ENCODE results near the gene LSM3.

LSM3 gene

DNA sequence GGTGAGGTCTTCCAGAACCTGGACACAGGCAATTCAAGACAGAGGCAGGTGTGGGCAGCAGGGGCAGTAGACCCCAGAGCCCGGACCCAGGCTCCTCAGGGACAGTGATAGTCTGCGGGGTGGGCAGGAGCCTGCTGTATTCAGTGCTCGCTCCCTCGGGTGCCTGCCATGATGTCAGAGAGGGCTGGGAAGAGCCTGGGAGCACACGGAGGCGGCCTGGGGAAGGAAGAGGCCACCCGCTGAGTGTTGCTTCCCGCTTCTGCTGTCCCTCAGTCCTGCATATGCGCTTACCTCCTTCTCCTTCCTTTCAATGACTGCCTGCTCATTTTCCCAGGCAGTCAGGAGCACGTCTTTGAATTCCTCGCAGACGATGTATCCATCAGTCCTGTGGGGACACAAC is 31.0 kb upstream of the LSM3 start:
- Histone ChIP-seq H3K9ac (ENCODE audit: low read depth, low read length) (no peak overlapping the region), H3K36me3 (ENCODE audit: insufficient read depth, low read length) (peaks cover 16% of the 10 kb centered on the region; the same call in 1 of the 2 replicates), H3K9me3 (ENCODE audit: control insufficient read depth, insufficient read depth, low read length) (no peaks in the 10 kb centered on the region), H3K4me1 (ENCODE audit: insufficient read depth, low read length) (peaks cover 31% of the 10 kb centered on the region)

DNA sequence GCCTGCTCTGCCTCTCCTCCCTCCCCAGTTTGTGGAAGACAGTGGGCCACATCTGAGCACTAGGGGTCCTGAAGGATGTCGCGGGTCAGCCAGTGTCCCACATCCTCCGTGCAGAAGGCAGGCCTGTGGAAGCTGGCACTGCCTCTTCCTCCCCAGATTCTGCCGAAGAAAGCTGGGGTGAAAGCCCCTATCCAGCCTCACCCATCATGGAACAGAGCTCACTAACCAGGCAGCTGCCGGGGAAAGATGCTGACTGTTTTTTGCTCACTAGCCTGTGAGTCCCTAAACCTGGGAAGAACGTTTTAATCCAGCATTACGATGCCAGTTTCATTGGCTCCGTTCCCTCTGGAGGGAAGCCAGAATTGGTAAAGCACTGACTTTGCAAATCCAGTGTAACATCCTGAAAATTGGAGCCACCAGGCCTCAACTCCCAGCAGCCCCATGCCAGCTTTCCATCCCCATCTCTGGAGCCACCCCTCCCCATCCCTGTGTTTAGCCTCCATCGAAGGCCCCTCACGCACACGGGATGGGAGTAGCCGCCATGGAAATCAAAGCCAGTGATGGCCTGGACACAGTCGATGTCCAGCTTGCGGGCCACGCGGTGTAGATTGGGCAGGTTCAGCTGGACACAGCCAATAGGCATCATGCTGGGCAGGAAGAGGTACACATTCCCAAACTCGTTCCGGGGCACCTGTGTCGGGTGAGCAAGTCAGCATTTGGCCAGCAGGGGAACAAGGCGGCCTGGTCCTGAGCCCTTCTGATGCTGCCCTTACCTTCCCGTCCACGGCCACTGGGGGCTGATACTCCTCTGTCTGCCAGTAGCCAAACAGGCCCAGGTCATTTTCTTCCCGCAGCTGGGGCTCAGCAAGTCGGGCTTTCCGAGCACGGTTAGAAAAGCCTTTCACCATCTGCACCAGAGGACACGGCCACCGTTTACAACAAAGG is 30.3 kb upstream of the LSM3 start:
- Histone ChIP-seq H3K4me1 (ENCODE audit: insufficient read depth, low read length) (peaks cover 25% of the 10 kb centered on the region), H3K9ac (ENCODE audit: low read depth, low read length) (no peak overlapping the region), H3K36me3 (ENCODE audit: insufficient read depth, low read length) (peaks cover 16% of the 10 kb centered on the region; the same call in 1 of the 2 replicates), H3K9me3 (ENCODE audit: control insufficient read depth, insufficient read depth, low read length) (no peaks in the 10 kb centered on the region)

DNA sequence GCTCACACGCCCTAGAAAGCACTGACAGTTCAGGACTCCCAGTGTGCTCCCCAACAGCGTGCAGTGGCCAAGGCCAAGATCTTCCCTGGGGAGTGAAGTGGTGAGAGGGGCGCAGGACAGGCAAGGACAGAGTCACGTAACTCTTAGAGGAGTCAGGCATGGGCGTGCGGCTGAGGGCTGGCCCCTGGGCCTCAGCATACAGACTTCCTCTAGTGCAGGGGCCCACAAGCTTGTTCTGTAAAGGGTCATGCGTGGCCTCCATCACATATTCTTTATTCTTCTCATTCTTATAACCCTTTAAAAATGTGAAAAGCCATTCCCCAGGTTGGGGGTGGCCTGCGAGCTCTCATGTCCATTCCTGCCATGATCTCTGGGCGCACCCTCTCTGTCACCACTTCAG is 28.5 kb upstream of the LSM3 start:
- Histone ChIP-seq H3K4me1 (ENCODE audit: insufficient read depth, low read length) (peaks cover 12% of the 10 kb centered on the region; the same call in 1 of the 2 replicates), H3K36me3 (ENCODE audit: insufficient read depth, low read length) (peaks cover 21% of the 10 kb centered on the region), H3K9ac (ENCODE audit: low read depth, low read length) (no peak overlapping the region), H3K9me3 (ENCODE audit: control insufficient read depth, insufficient read depth, low read length) (no peaks in the 10 kb centered on the region)

DNA sequence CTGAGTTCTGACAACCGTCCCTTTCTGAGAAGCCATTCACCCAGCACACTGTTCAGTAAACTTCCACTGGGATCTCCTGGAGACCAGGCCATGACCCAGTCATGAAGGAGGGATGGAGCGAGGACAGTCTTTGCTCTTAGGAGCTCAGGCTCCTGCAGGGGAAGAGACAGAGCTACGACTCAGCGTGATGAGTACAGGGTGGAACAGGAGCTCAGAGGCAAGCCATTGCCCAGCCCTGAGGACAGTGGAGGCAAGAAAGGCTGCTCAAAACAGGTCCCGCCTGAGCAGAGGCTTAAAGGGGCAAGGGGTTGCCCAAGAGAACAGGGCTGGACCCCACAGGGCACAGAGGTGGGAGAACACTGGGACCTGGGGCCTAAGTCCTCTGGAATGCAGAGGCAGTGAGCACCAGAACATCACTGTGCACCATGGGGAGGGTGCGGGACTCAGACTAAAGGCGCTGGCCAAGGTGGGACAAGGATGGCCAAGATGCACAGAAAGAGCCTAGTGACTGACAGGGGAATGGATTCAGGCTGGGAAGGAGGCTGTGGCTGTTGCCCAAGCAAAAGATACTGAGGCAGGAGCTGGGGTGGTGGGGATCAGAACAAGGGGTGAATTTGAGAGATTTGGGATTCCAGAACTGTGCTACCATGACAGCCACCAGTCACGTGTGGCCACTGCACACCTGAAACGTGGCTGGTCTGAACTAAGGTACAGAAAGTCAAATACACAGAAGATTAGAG is 28.0 kb upstream of the LSM3 start:
- Histone ChIP-seq H3K9me3 (ENCODE audit: control insufficient read depth, insufficient read depth, low read length) (no peaks in the 10 kb centered on the region), H3K4me1 (ENCODE audit: insufficient read depth, low read length) (peaks cover 8% of the 10 kb centered on the region; the same call in 1 of the 2 replicates), H3K9ac (ENCODE audit: low read depth, low read length) (no peak overlapping the region), H3K36me3 (ENCODE audit: insufficient read depth, low read length) (peaks cover 18% of the 10 kb centered on the region)

DNA sequence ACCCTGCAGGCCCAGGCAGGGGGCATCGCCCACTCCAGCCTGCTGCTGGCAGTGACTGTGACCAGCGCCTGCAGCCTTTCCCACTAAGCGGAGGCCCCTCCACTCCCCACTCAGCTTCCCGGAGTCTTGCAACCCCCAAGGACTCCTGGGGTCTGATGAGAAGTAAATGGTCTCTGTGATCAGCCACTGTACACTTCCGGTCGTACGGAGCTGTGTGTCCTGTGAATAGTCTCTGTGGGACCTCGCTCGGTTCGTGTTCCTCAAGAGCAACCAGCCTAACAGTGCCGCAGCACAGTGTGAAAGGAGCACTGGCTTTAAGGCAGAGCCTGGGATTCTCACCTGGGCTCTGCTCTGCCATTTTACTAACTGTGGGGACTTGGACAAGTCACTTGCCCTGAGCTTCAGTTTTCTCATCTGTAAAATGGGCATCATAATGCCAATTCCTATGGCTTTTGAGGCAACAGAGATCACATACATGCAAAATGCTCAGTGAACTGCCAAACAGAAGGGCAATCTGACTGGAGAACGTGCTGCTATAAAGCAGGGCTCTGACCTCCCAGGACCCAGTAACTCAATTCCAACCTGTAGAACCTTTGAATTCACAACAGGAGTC is 27.0 kb upstream of the LSM3 start:
- peaks cover 8% of the 10 kb centered on the region; the same call in 1 of the 2 replicates for H3K4me1 ChIP-seq (ENCODE audit: insufficient read depth, low read length)
- H3K9ac ChIP-seq (ENCODE audit: low read depth, low read length), result no peak overlapping the region
- H3K9me3 ChIP-seq (ENCODE audit: control insufficient read depth, insufficient read depth, low read length), result no peaks in the 10 kb centered on the region
- H3K36me3 ChIP-seq (ENCODE audit: insufficient read depth, low read length), result peaks cover 19% of the 10 kb centered on the region

DNA sequence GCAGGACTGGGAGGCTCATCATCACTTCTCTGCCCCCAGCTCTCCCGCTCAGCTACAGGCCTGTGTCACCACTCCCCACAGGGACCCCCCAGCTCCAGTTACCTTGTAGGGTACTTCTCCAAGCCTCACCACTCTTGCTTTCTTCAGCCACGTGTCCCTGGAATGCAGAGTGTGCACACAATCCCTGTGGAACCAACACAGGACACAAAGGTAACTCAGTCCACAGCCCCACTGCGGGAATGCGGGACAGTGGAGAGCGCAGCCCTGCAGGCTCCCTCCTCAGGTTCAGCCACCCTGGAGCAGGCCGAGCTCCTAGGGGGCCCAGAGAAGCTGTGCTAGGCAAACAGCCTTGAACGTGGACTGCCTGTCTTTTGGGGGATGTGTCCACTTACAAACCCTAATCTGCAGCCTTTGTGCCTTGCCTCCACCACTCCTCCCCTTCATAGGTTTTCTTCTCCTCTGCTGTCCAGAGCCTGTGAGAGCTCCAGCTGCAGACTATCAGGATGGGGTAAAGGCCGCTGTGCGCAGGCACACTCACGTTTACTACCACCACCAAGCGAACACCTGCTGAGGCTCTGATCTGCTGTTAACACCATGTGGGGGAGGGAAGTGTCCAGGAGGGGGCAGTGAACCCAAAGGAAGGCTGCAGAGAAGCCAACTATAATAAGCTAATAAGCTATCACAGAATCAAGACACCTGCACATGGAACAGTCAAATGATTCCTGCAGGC is 26.2 kb upstream of the LSM3 start:
- peaks cover 21% of the 10 kb centered on the region for H3K36me3 ChIP-seq (ENCODE audit: insufficient read depth, low read length)
- peaks cover 8% of the 10 kb centered on the region; the same call in 1 of the 2 replicates for H3K4me1 ChIP-seq (ENCODE audit: insufficient read depth, low read length)
- no peak overlapping the region for H3K9ac ChIP-seq (ENCODE audit: low read depth, low read length)
- no peaks in the 10 kb centered on the region for H3K9me3 ChIP-seq (ENCODE audit: control insufficient read depth, insufficient read depth, low read length)

DNA sequence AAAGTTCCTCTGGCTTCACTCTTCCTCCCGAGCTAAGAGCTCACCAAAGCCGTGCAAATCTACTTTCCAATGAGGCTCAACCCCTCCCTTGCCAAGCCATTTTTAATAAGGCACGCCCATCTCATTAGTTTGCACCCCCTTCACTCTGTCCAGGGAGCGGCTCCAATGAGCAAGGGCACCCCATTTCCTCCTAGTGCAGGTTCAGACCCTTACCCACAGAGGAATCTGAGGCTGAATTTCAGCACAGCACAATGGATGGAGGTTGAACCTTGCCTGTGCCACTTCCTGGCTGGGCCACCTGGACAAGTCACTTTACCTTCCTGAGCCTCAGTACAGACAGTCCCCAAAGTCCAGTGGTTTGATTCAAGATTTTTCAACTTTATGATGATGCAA is 25.7 kb upstream of the LSM3 start:
- Histone ChIP-seq H3K4me1 (ENCODE audit: insufficient read depth, low read length) (peaks cover 5% of the 10 kb centered on the region; the same call in 1 of the 2 replicates), H3K9me3 (ENCODE audit: control insufficient read depth, insufficient read depth, low read length) (no peaks in the 10 kb centered on the region), H3K9ac (ENCODE audit: low read depth, low read length) (no peak overlapping the region), H3K36me3 (ENCODE audit: insufficient read depth, low read length) (peaks cover 26% of the 10 kb centered on the region)

DNA sequence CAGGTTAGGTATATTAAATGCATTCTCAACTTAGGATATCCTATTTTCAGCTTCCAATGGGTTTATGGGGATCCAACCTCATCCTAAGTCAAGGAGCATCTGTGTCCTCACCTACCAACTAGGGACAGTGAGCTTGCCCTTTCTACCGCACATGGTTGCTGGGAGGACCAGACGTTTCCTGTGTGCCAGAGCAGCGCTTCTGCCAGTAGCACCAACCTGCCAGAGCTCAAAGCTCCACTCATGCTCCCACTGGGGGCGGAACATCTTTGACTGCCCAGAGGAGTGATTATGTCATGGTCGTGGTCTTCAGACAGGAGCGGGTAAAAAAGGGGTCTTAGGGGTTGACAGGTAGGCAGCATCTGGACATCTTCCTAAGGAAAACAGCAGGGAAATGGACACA is 25.0 kb upstream of the LSM3 start:
- Histone ChIP-seq H3K9ac (ENCODE audit: low read depth, low read length) (no peak overlapping the region), H3K9me3 (ENCODE audit: control insufficient read depth, insufficient read depth, low read length) (no peaks in the 10 kb centered on the region), H3K4me1 (ENCODE audit: insufficient read depth, low read length) (no peaks in the 10 kb centered on the region; the same call in 1 of the 2 replicates), H3K36me3 (ENCODE audit: insufficient read depth, low read length) (peaks cover 33% of the 10 kb centered on the region)

DNA sequence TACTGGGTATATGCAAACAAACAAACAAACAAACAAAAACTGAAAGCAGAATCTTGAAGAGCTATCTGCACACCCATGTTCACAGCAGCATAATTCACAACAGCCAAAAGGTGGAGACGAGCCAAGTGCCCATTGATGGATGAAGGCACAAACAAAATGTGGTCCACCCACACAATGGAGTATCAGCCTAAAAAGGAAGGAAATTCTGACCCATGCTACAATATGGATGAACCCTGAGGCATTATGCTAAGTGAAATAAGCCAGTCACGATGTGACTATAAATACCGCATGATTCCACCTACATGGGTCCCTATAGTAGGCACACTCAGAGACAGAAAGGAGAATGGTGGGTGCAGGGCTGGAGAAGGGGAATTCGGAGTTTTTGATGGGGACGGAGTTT is 24.3 kb upstream of the LSM3 start:
- H3K9me3 ChIP-seq (ENCODE audit: control insufficient read depth, insufficient read depth, low read length), result no peaks in the 10 kb centered on the region
- no peak overlapping the region for H3K9ac ChIP-seq (ENCODE audit: low read depth, low read length)
- no peaks in the 10 kb centered on the region for H3K4me1 ChIP-seq (ENCODE audit: insufficient read depth, low read length)
- H3K36me3 ChIP-seq (ENCODE audit: insufficient read depth, low read length), result peaks cover 39% of the 10 kb centered on the region

DNA sequence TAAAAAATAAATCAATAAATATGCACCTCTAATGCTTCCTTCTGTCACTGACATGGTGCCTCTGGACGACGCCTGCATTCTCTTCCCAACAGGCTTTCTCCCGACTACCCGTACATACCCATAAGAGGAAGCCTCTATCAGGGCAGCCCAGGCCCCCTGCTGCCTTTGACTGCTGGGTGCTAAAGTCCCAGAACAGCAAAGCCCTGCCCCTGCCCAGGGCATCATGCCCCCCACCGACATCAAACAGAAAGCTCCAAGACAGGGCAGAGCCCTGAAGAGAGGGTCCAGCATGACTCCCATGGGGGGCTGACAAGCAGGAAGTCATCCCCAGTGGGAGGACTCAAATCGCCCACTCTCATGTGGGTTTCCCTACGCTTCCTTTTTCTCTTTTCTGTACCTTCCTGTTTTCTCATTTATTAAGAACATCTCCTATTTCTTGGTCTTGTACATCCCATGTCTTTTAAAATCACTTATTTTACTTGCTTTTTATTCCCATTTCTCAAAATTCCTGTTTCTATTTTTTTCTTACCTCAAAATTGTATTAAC is 23.6 kb upstream of the LSM3 start:
- Histone ChIP-seq H3K9me3 (ENCODE audit: control insufficient read depth, insufficient read depth, low read length) (no peaks in the 10 kb centered on the region), H3K4me1 (ENCODE audit: insufficient read depth, low read length) (no peaks in the 10 kb centered on the region), H3K9ac (ENCODE audit: low read depth, low read length) (no peak overlapping the region), H3K36me3 (ENCODE audit: insufficient read depth, low read length) (peaks cover 45% of the 10 kb centered on the region)

DNA sequence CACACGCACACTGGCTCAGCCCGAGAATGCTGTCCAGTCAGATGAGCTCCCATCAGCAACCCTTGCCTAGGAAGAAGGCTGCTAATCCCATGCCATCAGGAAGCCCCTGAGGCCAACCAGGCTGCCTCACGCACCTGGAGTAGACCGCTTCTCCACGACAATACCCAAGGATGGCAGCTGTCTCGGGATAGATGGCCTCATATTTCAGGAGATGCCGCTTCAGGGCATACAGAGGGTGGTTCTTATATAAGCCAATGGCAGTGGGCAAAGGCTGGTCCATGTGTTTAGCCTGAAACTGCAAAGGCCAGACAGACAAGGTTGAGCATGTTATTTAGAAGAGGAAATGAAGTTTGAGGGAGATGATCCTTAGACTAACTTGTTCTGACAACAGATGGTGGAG is 22.4 kb upstream of the LSM3 start:
- Histone ChIP-seq H3K36me3 (ENCODE audit: insufficient read depth, low read length) (peaks cover 53% of the 10 kb centered on the region), H3K9ac (ENCODE audit: low read depth, low read length) (no peak overlapping the region), H3K4me1 (ENCODE audit: insufficient read depth, low read length) (no peaks in the 10 kb centered on the region), H3K9me3 (ENCODE audit: control insufficient read depth, insufficient read depth, low read length) (no peaks in the 10 kb centered on the region)

DNA sequence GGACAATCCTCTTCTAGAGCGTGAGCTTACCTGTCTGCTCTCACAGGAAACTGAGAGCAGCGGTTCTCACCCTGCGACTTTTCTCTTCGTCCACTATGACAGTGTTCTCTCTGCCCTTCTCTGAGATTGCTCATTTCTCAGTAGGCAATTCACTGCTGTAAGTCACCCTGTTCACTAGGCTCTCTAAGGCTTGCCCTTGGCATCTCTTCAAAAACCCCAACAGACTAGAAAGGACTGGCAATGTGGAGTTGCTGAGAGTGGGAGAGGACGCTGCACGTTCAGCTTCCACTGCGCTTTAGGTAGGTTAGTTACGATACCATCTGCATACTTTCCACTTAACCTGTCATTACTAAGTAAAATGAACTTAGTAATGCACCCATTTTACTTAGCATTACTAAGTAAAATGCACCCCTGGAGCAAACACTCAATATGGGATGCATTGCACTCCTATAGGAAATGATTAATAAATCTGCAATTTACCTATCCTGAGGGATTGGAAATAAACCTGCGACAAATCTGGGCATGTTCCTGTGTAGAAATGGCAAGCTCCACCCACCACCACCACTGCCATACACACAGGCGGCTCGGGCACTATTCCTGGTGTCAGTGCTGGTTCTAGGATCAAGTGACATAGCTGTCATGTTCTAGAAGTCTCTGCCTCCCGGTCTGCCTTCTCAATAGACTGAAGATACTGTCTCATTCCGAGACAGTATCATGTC is 21.6 kb upstream of the LSM3 start:
- Histone ChIP-seq H3K9ac (ENCODE audit: low read depth, low read length) (no peak overlapping the region), H3K9me3 (ENCODE audit: control insufficient read depth, insufficient read depth, low read length) (no peaks in the 10 kb centered on the region), H3K36me3 (ENCODE audit: insufficient read depth, low read length) (peaks cover 50% of the 10 kb centered on the region), H3K4me1 (ENCODE audit: insufficient read depth, low read length) (no peaks in the 10 kb centered on the region)

DNA sequence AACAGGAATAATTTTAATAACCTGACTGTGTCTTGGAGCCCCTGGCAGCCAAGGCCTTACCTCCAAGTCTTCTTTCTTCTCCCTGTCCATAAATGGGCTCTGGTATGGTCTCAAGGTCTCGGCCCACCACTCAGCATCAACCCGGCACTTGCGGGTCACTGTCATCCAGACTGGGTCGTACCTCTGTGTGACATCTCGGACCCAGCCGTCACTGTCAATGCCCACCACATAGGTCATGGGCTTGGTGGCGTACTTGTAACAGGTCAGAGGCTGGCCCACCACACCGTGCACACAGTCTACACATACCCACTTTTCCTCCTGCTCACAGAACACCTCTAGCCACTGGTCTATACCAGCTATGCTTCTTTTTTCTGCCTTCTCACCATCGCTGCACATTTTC is 20.7 kb upstream of the LSM3 start:
- Histone ChIP-seq H3K4me1 (ENCODE audit: insufficient read depth, low read length) (no peaks in the 10 kb centered on the region), H3K36me3 (ENCODE audit: insufficient read depth, low read length) (peaks cover 59% of the 10 kb centered on the region), H3K9ac (ENCODE audit: low read depth, low read length) (no peak overlapping the region), H3K9me3 (ENCODE audit: control insufficient read depth, insufficient read depth, low read length) (peaks cover 4% of the 10 kb centered on the region)
